Activated T-helper 2 cell treated with anti-CD3 and anti-CD28 coated beads, Interferon-gamma antibody, Interleukin-2, Interleukin-4, amounts not matched to agents 10 μg/mL and 5 μg/mL and 100 μg/mL, durations not matched to agents 14 hours and 24 hours and 36 hours (primary cell): Measurements from ENCODE around the gene ZZZ3. TPM values are rescaled to one million over a fixed set of nuclear protein-coding genes. Genes with fewer than 3 reads are reported as not detected.
"Not testable (repeated sequence)": the region's sequence is repeated elsewhere in the genome, so short reads cannot be mapped to it uniquely, and the experiment has no call there.

Experiments
- DNase-seq: peaks from one replicate; pipeline ENCODE4 v3.0.0; 2021; ENCODE audit warnings: low spot score
- H3K27ac Mint-ChIP-seq: one replicate; pipeline ENCODE4 v1.8.0; 2021; ENCODE audit warnings: mixed read lengths
- H3K27me3 Mint-ChIP-seq: one replicate; pipeline ENCODE4 v1.8.0; 2021; ENCODE audit warnings: low read depth, mixed read lengths
- H3K36me3 Mint-ChIP-seq: one replicate; pipeline ENCODE4 v1.8.0; 2021; ENCODE audit warnings: low read depth, mixed read lengths
- H3K4me1 Mint-ChIP-seq: one replicate; pipeline ENCODE4 v1.8.0; 2021; ENCODE audit warnings: low read depth, mixed read lengths
- H3K4me3 Mint-ChIP-seq: one replicate; pipeline ENCODE4 v1.8.0; 2021; ENCODE audit warnings: low read depth, mild to moderate bottlenecking, moderate library complexity, mixed read lengths
- H3K9me3 Mint-ChIP-seq: one replicate; pipeline ENCODE4 v1.8.0; 2021; ENCODE audit warnings: mixed read lengths
- intact Hi-C: fragments of 100-400 bp; cut with micrococcal nuclease; formaldehyde crosslinking; loops from one replicate; pipeline ENCODE4 v1.15.1; 2023
- total RNA-seq: library from RNA; stranded (reverse); gene quantifications from 2 replicates; pipeline ENCODE4 v1.2.3, GENCODE V29; 2022

The ZZZ3 gene
- total RNA-seq, 1 donor from 2014 or later: 39.7 TPM

DNA sequence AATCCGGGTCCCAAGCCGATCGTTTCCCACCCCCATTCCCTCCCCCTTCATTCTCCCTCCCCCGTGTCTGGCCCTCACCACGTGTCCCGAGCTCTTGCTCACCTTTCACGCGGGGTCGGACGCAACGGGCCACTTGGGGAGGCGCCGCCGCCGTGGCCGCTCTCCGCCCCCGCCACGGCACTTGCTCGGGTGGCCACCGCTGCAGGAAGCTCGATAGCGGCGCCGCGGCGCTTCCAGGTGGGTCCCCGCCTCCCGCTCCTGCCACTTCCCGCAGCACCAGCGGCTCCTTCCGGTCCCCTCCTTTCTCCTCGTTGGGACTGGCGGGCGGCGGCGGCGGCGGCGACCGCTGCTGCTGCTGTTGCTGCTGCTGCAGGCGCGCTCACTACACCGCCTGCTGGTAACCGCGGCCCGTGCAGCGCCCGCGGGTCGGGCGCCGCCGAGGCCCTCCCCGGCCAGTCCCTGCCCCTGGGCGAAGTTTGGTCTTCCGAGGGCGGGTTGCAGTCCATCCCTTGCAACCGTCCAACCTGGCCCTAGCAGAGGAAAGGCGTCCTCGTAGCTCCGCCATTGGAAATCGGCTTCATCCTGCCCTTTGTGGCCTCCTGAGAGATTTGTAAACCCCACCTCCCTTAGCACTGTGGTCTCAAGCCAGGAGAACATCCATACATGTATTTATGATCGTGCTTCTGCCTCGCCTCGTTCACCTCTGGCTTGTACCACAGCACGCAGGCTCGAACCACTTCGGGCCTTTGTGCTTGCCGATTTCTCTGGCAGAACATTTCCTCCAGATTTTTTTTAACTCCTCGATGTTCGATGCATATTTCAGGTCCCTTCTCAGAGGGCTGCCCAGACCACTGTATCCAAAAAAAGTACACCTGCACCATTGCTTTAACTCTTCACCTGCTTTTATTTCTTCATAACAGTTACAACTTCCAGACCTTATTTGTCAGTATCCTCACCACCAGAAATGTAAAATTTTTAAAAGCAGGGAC is 996 bp upstream of the ZZZ3 start:
- H3K36me3 Mint-ChIP-seq: peaks cover 17% of the 10 kb centered on the region
- peaks cover 24% of the 10 kb centered on the region for H3K4me1 Mint-ChIP-seq
- H3K27ac Mint-ChIP-seq: peak overlapping the region; percentile 91
- H3K9me3 Mint-ChIP-seq: no peaks in the 10 kb centered on the region
- intact Hi-C loops: loop anchor here (1.0 to 5.0 kb wide), 8 partner anchors 46 to 1897 kb away; partner anchors contain the start of genes DNAJB4, FUBP1, RABGGTB and USP33
- peak; percentile 90 for DNase-seq
- peak overlapping the region; percentile 85 for H3K4me3 Mint-ChIP-seq
- H3K27me3 Mint-ChIP-seq: no peaks in the 10 kb centered on the region

DNA sequence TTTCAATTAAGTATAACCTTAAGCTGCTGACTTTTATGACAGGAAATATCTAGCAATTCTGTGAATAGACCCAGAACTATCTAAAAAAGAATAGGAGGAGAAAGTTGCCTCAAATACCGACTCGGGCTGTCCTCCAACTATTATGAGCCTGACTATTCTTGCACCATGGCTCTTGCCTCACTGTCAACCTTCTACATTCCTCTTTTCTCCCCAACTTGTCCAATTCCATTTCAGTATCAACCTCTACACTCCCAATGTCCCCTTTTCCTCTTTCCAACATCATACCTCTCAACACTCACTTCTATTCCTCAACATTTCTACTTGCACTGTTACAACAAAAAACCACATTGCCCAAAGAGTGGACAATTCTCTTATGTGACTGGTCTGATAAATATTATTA is 2.3 kb downstream of the ZZZ3 start:
- H3K4me3 Mint-ChIP-seq: peak overlapping the region; percentile 14
- H3K4me1 Mint-ChIP-seq: peaks cover 27% of the 10 kb centered on the region
- intact Hi-C loops: loop anchor here (5.0 kb wide), 3 partner anchors 43 to 432 kb away; no protein-coding TSS in a partner anchor
- no peak for DNase-seq
- no peaks in the 10 kb centered on the region for H3K27me3 Mint-ChIP-seq
- no peak overlapping the region for H3K27ac Mint-ChIP-seq
- H3K36me3 Mint-ChIP-seq: peaks cover 25% of the 10 kb centered on the region
- H3K9me3 Mint-ChIP-seq: no peaks in the 10 kb centered on the region

GRCh38 chr1:77678660-77679610 is 3.5 kb downstream of the ZZZ3 start:
- Mint-ChIP-seq H3K9me3 (no peaks in the 10 kb centered on the region), H3K4me1 (peaks cover 26% of the 10 kb centered on the region), H3K4me3 (no peak overlapping the region), H3K36me3 (peaks cover 28% of the 10 kb centered on the region), H3K27me3 (no peaks in the 10 kb centered on the region), H3K27ac (no peak overlapping the region)
- intact Hi-C loops: no loop called here
- DNase-seq: no peak

DNA sequence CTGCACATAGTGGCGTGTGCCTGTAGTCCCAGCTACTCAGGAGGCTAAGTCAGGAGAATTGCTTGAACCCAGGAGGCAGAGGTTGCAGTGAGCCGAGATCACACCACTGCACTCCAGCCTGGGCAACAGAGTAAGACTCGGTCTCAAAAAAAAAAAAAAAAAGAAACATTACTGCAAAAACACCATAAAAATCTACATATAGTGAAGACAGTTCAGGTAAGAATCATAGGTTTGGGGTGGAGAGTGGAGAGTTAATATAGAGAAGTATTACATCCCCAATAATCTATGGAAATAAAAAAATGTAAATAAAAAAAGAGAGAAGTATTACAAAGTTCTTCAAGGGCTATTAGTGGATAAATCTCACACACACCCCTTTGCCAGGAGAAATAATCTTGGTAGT is 7.7 kb downstream of the ZZZ3 start:
- H3K4me3 Mint-ChIP-seq, H3K9me3 Mint-ChIP-seq, H3K27ac Mint-ChIP-seq, intact Hi-C loops, DNase-seq, H3K27me3 Mint-ChIP-seq: not testable (repeated sequence)
- Mint-ChIP-seq H3K4me1 (peaks cover 39% of the 10 kb centered on the region), H3K36me3 (peaks cover 15% of the 10 kb centered on the region)

DNA sequence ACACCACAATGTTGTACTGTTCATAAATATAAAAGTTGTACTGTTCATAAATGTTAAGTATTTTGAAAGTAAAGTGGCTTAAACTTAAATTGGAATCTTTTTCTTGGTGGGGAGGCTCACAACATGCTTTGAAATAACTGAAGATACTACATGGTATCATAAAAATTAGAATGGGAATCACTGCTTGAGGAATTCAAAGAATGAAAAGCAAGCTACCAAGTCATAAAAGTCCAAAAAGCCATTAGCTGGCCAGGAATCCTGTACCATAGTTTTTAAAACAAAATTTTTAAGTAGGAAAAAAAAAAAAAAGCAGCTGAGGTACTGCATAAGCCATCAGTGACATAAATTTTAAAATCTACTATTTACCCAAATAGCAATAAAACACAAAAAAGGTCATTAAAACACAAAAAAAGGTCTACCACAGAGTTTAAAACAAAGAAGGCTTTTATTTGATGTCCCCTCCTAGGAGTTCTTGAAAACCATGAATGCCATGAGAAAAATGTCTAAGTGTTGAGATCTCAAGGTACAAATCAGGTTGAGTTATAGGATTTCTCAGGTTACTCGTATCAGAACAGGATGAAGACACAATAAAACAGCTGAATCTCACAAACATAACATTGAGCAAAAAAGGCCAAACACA is 8.6 kb downstream of the ZZZ3 start:
- Mint-ChIP-seq H3K4me3 (no peak overlapping the region), H3K27ac (no peak overlapping the region), H3K4me1 (peaks cover 41% of the 10 kb centered on the region), H3K9me3 (no peaks in the 10 kb centered on the region), H3K36me3 (peaks cover 15% of the 10 kb centered on the region), H3K27me3 (no peaks in the 10 kb centered on the region)
- intact Hi-C loops: no loop called here
- no peak for DNase-seq

DNA sequence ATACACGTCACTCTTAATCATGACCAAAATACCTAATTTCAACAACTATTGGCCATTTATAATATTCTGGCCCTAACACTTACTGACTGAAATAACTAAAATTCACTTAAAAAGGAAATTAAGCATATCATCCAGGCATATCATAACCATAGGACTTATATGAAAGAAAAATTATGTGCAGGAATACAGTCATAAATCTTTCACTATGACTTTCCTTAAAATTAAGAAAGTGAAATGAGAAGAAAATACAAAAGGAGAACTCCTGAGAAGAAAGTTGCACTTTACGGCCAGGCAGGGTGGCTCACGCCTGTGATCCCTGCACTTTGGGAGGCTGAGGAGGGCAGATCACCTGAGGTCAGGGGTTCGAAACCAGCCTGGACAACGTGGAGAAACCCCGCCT is 9.4 kb downstream of the ZZZ3 start:
- intact Hi-C loops: no loop called here

GRCh38 chr1:77672374-77672773 is 10.1 kb downstream of the ZZZ3 start:
- intact Hi-C loops: no loop called here
- no peak for DNase-seq
- H3K9me3 Mint-ChIP-seq: no peaks in the 10 kb centered on the region
- no peaks in the 10 kb centered on the region for H3K27me3 Mint-ChIP-seq
- peaks cover 10% of the 10 kb centered on the region for H3K36me3 Mint-ChIP-seq
- peaks cover 42% of the 10 kb centered on the region for H3K4me1 Mint-ChIP-seq
- no peak overlapping the region for H3K4me3 Mint-ChIP-seq
- no peak overlapping the region for H3K27ac Mint-ChIP-seq

More for the DNA sequence above, 9.4 kb downstream of the ZZZ3 start:
- Mint-ChIP-seq H3K36me3 (peaks cover 10% of the 10 kb centered on the region), H3K4me1 (peaks cover 42% of the 10 kb centered on the region), H3K27me3 (no peaks in the 10 kb centered on the region), H3K27ac (no peak overlapping the region), H3K4me3 (no peak overlapping the region), H3K9me3 (no peaks in the 10 kb centered on the region)
- DNase-seq: no peak

- H3K27me3 Mint-ChIP-seq: no peaks in the 10 kb centered on the region
- H3K9me3 Mint-ChIP-seq: no peaks in the 10 kb centered on the region
- peaks cover 10% of the 10 kb centered on the region for H3K36me3 Mint-ChIP-seq
- no peak overlapping the region for H3K4me3 Mint-ChIP-seq
- no peak for DNase-seq
- no peak overlapping the region for H3K27ac Mint-ChIP-seq
- peaks cover 42% of the 10 kb centered on the region for H3K4me1 Mint-ChIP-seq
- intact Hi-C loops: no loop called here
Observed at GRCh38 chr1:77671836-77672235, 10.6 kb downstream of the ZZZ3 start.

DNA sequence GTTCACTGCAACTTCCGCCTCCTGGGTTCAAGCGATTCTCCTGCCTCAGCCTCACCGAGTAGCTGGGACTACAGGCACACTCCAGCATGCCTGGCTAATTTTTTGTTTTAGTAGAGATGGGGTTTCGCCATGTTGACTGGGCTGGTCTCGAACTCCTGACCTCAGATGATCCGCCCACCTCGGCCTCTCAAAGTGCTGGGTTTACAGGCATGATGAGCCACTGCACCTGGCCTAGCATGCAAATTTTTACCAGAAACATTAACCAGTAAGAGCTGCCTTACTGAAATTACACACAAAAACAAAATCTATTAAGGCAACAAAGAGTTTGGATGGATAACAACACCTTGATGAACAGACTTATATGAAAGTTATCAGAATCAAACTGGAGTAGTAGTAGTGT is 12.1 kb downstream of the ZZZ3 start:
- Mint-ChIP-seq H3K4me3 (no peak overlapping the region), H3K4me1 (peaks cover 44% of the 10 kb centered on the region), H3K36me3 (peaks cover 7% of the 10 kb centered on the region), H3K9me3 (no peaks in the 10 kb centered on the region), H3K27me3 (no peaks in the 10 kb centered on the region), H3K27ac (no peak overlapping the region)
- no peak for DNase-seq
- intact Hi-C loops: no loop called here

DNA sequence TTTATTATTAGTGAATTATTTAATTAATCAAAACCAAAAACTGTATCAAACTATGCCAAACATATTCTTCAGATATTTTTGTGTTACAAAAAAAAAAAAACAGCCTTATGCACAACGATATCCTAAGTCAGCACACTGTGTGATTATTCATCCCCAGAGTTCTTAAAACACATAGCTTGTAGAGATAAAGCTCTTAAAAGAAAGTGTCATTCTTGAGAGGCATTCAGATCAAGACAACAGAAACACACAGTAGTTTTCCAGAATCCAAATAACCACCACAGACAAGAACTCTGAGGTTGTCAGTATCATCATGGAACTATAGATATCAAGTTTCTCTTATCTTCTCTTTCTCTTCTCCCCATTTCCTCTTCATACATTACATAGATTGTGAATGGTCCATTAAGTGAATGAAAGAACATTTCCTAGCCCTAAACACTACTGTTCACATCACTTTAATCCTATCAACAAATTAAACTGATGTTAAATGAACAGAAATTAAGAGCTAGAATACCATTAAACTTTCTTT is 13.5 kb downstream of the ZZZ3 start:
- no peak for DNase-seq
- Mint-ChIP-seq H3K4me3 (no peak overlapping the region), H3K27me3 (no peaks in the 10 kb centered on the region), H3K27ac (peak overlapping the region; percentile 1), H3K36me3 (peaks cover 2% of the 10 kb centered on the region), H3K9me3 (no peaks in the 10 kb centered on the region), H3K4me1 (peaks cover 44% of the 10 kb centered on the region)
- intact Hi-C loops: loop anchor here (1.0 kb wide), 1 partner anchor 13 kb away; the partner anchor contains the start of gene ZZZ3

GRCh38 chr1:77664939-77665516 is 17.4 kb downstream of the ZZZ3 start:
- Mint-ChIP-seq H3K4me1 (peaks cover 18% of the 10 kb centered on the region), H3K36me3 (peaks cover 13% of the 10 kb centered on the region), H3K4me3 (no peak overlapping the region), H3K27me3 (no peaks in the 10 kb centered on the region), H3K9me3 (no peaks in the 10 kb centered on the region), H3K27ac (no peak overlapping the region)
- no peak for DNase-seq
- intact Hi-C loops: no loop called here

DNA sequence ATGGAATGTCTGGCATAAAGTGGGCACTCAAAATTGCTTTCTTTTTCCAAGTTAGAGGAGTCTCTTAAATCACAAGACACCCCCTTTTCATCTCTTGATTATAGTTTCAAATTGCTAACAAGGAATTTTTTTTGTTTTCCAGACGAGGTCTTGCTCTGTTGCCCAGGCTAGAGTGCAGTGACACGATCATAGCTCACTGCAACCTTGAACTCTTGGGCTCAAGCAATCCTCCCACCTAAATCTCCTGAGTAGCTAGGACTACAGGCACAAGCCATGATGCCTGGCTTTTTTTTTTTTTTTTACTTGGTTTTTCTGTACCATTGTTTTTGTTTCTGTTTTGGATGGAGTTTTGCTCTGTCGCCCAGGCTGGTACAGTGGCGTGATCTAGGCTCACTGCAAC is 20.8 kb downstream of the ZZZ3 start:
- Mint-ChIP-seq H3K4me1 (peaks cover 9% of the 10 kb centered on the region), H3K36me3 (peaks cover 16% of the 10 kb centered on the region), H3K9me3 (no peaks in the 10 kb centered on the region), H3K27ac (no peak overlapping the region), H3K27me3 (no peaks in the 10 kb centered on the region), H3K4me3 (no peak overlapping the region)
- no peak for DNase-seq
- intact Hi-C loops: no loop called here
